Ovary (tissue), 3 donors: ENCODE results near the gene SLC6A12.

Source experiments
- CTCF ChIP-seq, 3 donors: fragments of 450-650 bp in 2 of 3; fragments of 200-600 bp in 1 of 3; IDR thresholded peaks; one replicate each; pipeline versions ENCODE4 v1.5.1 to v1.8.0; 2016 to 2022; ENCODE audit warnings: antibody characterized with exemption in 3 of 3, mild to moderate bottlenecking in 1 of 3
- EP300 ChIP-seq: sonication (generic); formaldehyde crosslinking; IDR thresholded peaks from one replicate; pipeline ENCODE4 v1.6.1; 2017; ENCODE audit warnings: antibody characterized with exemption
- POLR2A ChIP-seq: fragments of 450-650 bp; IDR thresholded peaks from one replicate; pipeline ENCODE4 v1.6.1; 2017; ENCODE audit warnings: antibody characterized with exemption, mild to moderate bottlenecking, moderate library complexity
- donor health status: DM: no; HTN: no; CAD: no.

- no peak for TF ChIP-seq CTCF (IDR thresholded peaks at IDR 0.05)
- TF ChIP-seq POLR2A = no peak
- TF ChIP-seq EP300 = no peak
Observed at GRCh38 chr12:151579-151978, 62.4 kb downstream of the SLC6A12 start.
